ENCODE measurements around the gene AR.

DNA sequence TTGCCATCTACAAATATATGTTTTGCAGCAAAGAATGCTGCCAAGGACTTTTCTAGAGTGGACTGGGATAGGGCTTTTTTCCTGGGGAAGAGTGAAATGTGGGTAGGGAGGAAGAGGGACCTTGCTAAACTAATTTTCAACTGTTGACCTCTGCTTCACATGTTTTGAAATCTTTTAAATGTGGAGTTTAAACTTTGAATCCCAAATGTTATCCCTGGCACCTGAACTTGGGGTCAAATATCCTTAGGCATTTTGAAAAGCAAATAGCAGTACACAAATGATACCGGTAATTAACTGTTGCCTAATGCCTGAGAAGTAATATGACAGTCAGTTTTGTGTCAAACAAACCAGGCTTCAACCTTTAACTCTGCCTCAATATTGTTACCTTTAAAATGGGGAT is 7.3 kb upstream of the AR start:
- TF ChIP-seq SAP30 (IDR thresholded peaks at IDR 0.05; ENCODE audit: borderline replicate concordance, insufficient read depth, low read depth, low read length, poor library complexity, severe bottlenecking) (no peak), MAFF (IDR thresholded peaks at IDR 0.05; ENCODE audit: low read length) (no peak), CHD2 (IDR thresholded peaks at IDR 0.05; ENCODE audit: low read depth, low read length) (no peak), LEF1 (IDR thresholded peaks at IDR 0.05) (no peak), ZNF644 (tag; IDR thresholded peaks at IDR 0.05; ENCODE audit: low read depth) (no peak), NFE2 (IDR thresholded peaks at IDR 0.05; ENCODE audit: low read depth) (no peak), NFATC3 (IDR thresholded peaks at IDR 0.05) (no peak), YY1 (IDR thresholded peaks at IDR 0.05; ENCODE audit: borderline replicate concordance in 1 of 3, control insufficient read depth in 1 of 3, extremely low read depth in 1 of 3, insufficient read depth in 3 of 3, insufficient read length in 1 of 3, insufficient replicate concordance in 2 of 3, low read depth in 1 of 3, low read length in 2 of 3) (no peak), ZNF217 (CRISPR knock-in tag; IDR thresholded peaks at IDR 0.05) (no peak), GABPB1 (CRISPR knock-in tag; IDR thresholded peaks at IDR 0.05) (no peak), ZFPM2 (CRISPR knock-in tag; IDR thresholded peaks at IDR 0.05) (no peak), NFYB (IDR thresholded peaks at IDR 0.05; ENCODE audit: extremely low read depth, insufficient read length) (no peak)
- TF ChIP-seq, protein P1, sequence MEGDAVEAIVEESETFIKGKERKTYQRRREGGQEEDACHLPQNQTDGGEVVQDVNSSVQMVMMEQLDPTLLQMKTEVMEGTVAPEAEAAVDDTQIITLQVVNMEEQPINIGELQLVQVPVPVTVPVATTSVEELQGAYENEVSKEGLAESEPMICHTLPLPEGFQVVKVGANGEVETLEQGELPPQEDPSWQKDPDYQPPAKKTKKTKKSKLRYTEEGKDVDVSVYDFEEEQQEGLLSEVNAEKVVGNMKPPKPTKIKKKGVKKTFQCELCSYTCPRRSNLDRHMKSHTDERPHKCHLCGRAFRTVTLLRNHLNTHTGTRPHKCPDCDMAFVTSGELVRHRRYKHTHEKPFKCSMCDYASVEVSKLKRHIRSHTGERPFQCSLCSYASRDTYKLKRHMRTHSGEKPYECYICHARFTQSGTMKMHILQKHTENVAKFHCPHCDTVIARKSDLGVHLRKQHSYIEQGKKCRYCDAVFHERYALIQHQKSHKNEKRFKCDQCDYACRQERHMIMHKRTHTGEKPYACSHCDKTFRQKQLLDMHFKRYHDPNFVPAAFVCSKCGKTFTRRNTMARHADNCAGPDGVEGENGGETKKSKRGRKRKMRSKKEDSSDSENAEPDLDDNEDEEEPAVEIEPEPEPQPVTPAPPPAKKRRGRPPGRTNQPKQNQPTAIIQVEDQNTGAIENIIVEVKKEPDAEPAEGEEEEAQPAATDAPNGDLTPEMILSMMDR (IDR thresholded peaks at IDR 0.05 in 2 of 3, conservative IDR thresholded peaks at IDR 0.05 in 1 of 3; ENCODE audit: insufficient read depth in 2 of 3, low read depth in 1 of 3, low read length in 3 of 3), result no peak
- TF ChIP-seq, protein P2, sequence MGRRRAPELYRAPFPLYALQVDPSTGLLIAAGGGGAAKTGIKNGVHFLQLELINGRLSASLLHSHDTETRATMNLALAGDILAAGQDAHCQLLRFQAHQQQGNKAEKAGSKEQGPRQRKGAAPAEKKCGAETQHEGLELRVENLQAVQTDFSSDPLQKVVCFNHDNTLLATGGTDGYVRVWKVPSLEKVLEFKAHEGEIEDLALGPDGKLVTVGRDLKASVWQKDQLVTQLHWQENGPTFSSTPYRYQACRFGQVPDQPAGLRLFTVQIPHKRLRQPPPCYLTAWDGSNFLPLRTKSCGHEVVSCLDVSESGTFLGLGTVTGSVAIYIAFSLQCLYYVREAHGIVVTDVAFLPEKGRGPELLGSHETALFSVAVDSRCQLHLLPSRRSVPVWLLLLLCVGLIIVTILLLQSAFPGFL (CRISPR knock-in tag; IDR thresholded peaks at IDR 0.05), result no peak

Data from K562 (cell line).